ENCODE measurements around the gene SNTB2. TPM values are rescaled to one million over a fixed set of nuclear protein-coding genes. Genes with fewer than 3 reads are reported as not detected.

SNTB2 gene
- total and polyA plus RNA-seq, 2 donors, result 7.2 to 11.2 TPM

GRCh38 chr16:69313469-69313868 is 126.5 kb downstream of the SNTB2 start:
- H3K36me3 ChIP-seq (ENCODE audit: control insufficient read depth in 2 of 2, insufficient read depth in 2 of 2, low read length in 1 of 2), result peaks cover 42 to 43% of the 10 kb centered on the region in 2 donors

GRCh38 chr16:69314534-69314933 is 127.6 kb downstream of the SNTB2 start:
- WGBS, result 98% methylated on average over 11 of the region's 11 CpGs
- Histone ChIP-seq H3K27ac (ENCODE audit: low read depth in 1 of 2, low read length in 1 of 2) (no peak overlapping the region), H3K9me3 (ENCODE audit: control insufficient read depth in 2 of 2, insufficient read depth in 1 of 2, low read length in 1 of 2) (peaks cover 0 to 7% of the 10 kb centered on the region in 2 donors), H3K36me3 (ENCODE audit: control insufficient read depth in 2 of 2, insufficient read depth in 2 of 2, low read length in 1 of 2) (peaks cover 53% of the 10 kb centered on the region in 2 donors), H3K27me3 (ENCODE audit: control insufficient read depth in 2 of 2, insufficient read depth in 1 of 2, low read length in 1 of 2) (no peaks in the 10 kb centered on the region), H3K4me3 (ENCODE audit: low read length in 2 of 2) (no peak overlapping the region), H3K4me1 (ENCODE audit: control insufficient read depth in 2 of 2, insufficient read depth in 2 of 2, low read length in 2 of 2) (peaks cover 8 to 13% of the 10 kb centered on the region in 2 donors)
- no peak for DNase-seq (ENCODE audit: low read depth in 6 of 9, low spot score in 9 of 9)

More at GRCh38 chr16:69313469-69313868, 126.5 kb downstream of the SNTB2 start:
- 96% methylated on average over 5 of the region's 5 CpGs for WGBS
- no peak for DNase-seq (ENCODE audit: low read depth in 6 of 9, low spot score in 9 of 9)
- Histone ChIP-seq H3K4me1 (ENCODE audit: control insufficient read depth in 2 of 2, insufficient read depth in 2 of 2, low read length in 2 of 2) (peaks cover 8 to 13% of the 10 kb centered on the region in 2 donors), H3K4me3 (ENCODE audit: low read length in 2 of 2) (no peak overlapping the region), H3K27me3 (ENCODE audit: control insufficient read depth in 2 of 2, insufficient read depth in 1 of 2, low read length in 1 of 2) (no peaks in the 10 kb centered on the region), H3K9me3 (ENCODE audit: control insufficient read depth in 2 of 2, insufficient read depth in 1 of 2, low read length in 1 of 2) (peaks cover 0 to 7% of the 10 kb centered on the region in 2 donors), H3K27ac (ENCODE audit: low read depth in 1 of 2, low read length in 1 of 2) (no peak overlapping the region)

- H3K27ac ChIP-seq (ENCODE audit: low read depth in 1 of 2, low read length in 1 of 2), result no peak overlapping the region
- no peak overlapping the region for H3K4me3 ChIP-seq (ENCODE audit: low read length in 2 of 2)
- H3K4me1 ChIP-seq (ENCODE audit: control insufficient read depth in 2 of 2, insufficient read depth in 2 of 2, low read length in 2 of 2), result peaks cover 7% of the 10 kb centered on the region in 2 donors
- H3K27me3 ChIP-seq (ENCODE audit: control insufficient read depth in 2 of 2, insufficient read depth in 1 of 2, low read length in 1 of 2), result no peaks in the 10 kb centered on the region
- WGBS, result 97% methylated on average over 30 of the region's 30 CpGs
- DNase-seq (ENCODE audit: low read depth in 6 of 9, low spot score in 9 of 9), result no peak
- H3K36me3 ChIP-seq (ENCODE audit: control insufficient read depth in 2 of 2, insufficient read depth in 2 of 2, low read length in 1 of 2), result peaks cover 64 to 65% of the 10 kb centered on the region in 2 donors
- H3K9me3 ChIP-seq (ENCODE audit: control insufficient read depth in 2 of 2, insufficient read depth in 1 of 2, low read length in 1 of 2), result no peaks in the 10 kb centered on the region
These were observed 128.7 kb downstream of the SNTB2 start for GRCh38 chr16:69315486-69316311.

- H3K9me3 ChIP-seq (ENCODE audit: control insufficient read depth in 2 of 2, insufficient read depth in 1 of 2, low read length in 1 of 2), result no peaks in the 10 kb centered on the region
- no peak for DNase-seq (ENCODE audit: low read depth in 6 of 9, low spot score in 9 of 9)
- no peak overlapping the region for H3K27ac ChIP-seq (ENCODE audit: low read depth in 1 of 2, low read length in 1 of 2)
These were observed 129.7 kb downstream of the SNTB2 start for GRCh38 chr16:69316595-69317034.

GRCh38 chr16:69318177-69318910 is 131.4 kb downstream of the SNTB2 start:
- Histone ChIP-seq H3K36me3 (ENCODE audit: control insufficient read depth in 2 of 2, insufficient read depth in 2 of 2, low read length in 1 of 2) (peaks cover 89 to 91% of the 10 kb centered on the region in 2 donors), H3K4me1 (ENCODE audit: control insufficient read depth in 2 of 2, insufficient read depth in 2 of 2, low read length in 2 of 2) (peaks cover 0 to 2% of the 10 kb centered on the region in 2 donors), H3K27ac (ENCODE audit: low read depth in 1 of 2, low read length in 1 of 2) (no peak overlapping the region), H3K9me3 (ENCODE audit: control insufficient read depth in 2 of 2, insufficient read depth in 1 of 2, low read length in 1 of 2) (no peaks in the 10 kb centered on the region), H3K4me3 (ENCODE audit: low read length in 2 of 2) (no peak overlapping the region), H3K27me3 (ENCODE audit: control insufficient read depth in 2 of 2, insufficient read depth in 1 of 2, low read length in 1 of 2) (no peaks in the 10 kb centered on the region)
- no peak for DNase-seq (ENCODE audit: low read depth in 6 of 9, low spot score in 9 of 9)
- WGBS, result 97% methylated on average over 30 of the region's 30 CpGs

More at GRCh38 chr16:69316595-69317034, 129.7 kb downstream of the SNTB2 start:
- H3K4me1 ChIP-seq (ENCODE audit: control insufficient read depth in 2 of 2, insufficient read depth in 2 of 2, low read length in 2 of 2), result peaks cover 5 to 6% of the 10 kb centered on the region in 2 donors
- H3K4me3 ChIP-seq (ENCODE audit: low read length in 2 of 2), result no peak overlapping the region
- 97% methylated on average over 17 of the region's 17 CpGs for WGBS
- H3K27me3 ChIP-seq (ENCODE audit: control insufficient read depth in 2 of 2, insufficient read depth in 1 of 2, low read length in 1 of 2), result no peaks in the 10 kb centered on the region
- peaks cover 73 to 74% of the 10 kb centered on the region in 2 donors for H3K36me3 ChIP-seq (ENCODE audit: control insufficient read depth in 2 of 2, insufficient read depth in 2 of 2, low read length in 1 of 2)

GRCh38 chr16:69318911-69319289 is 131.9 kb downstream of the SNTB2 start:
- WGBS, result 96% methylated on average over 10 of the region's 10 CpGs

GRCh38 chr16:69319381-69319780 is 132.4 kb downstream of the SNTB2 start:
- Histone ChIP-seq H3K36me3 (ENCODE audit: control insufficient read depth in 2 of 2, insufficient read depth in 2 of 2, low read length in 1 of 2) (peaks cover 91 to 95% of the 10 kb centered on the region in 2 donors), H3K4me1 (ENCODE audit: control insufficient read depth in 2 of 2, insufficient read depth in 2 of 2, low read length in 2 of 2) (peaks cover 0 to 2% of the 10 kb centered on the region in 2 donors), H3K27ac (ENCODE audit: low read depth in 1 of 2, low read length in 1 of 2) (no peak overlapping the region), H3K4me3 (ENCODE audit: low read length in 2 of 2) (no peak overlapping the region), H3K27me3 (ENCODE audit: control insufficient read depth in 2 of 2, insufficient read depth in 1 of 2, low read length in 1 of 2) (no peaks in the 10 kb centered on the region), H3K9me3 (ENCODE audit: control insufficient read depth in 2 of 2, insufficient read depth in 1 of 2, low read length in 1 of 2) (no peaks in the 10 kb centered on the region)
- WGBS, result 98% methylated on average over 9 of the region's 9 CpGs
- DNase-seq (ENCODE audit: low read depth in 6 of 9, low spot score in 9 of 9), result no peak

More at GRCh38 chr16:69318911-69319289, 131.9 kb downstream of the SNTB2 start:
- peaks cover 92 to 94% of the 10 kb centered on the region in 2 donors for H3K36me3 ChIP-seq (ENCODE audit: control insufficient read depth in 2 of 2, insufficient read depth in 2 of 2, low read length in 1 of 2)
- no peak for DNase-seq (ENCODE audit: low read depth in 6 of 9, low spot score in 9 of 9)
- H3K27ac ChIP-seq (ENCODE audit: low read depth in 1 of 2, low read length in 1 of 2), result no peak overlapping the region
- no peaks in the 10 kb centered on the region for H3K4me1 ChIP-seq (ENCODE audit: control insufficient read depth in 2 of 2, insufficient read depth in 2 of 2, low read length in 2 of 2)
- no peaks in the 10 kb centered on the region for H3K27me3 ChIP-seq (ENCODE audit: control insufficient read depth in 2 of 2, insufficient read depth in 1 of 2, low read length in 1 of 2)
- H3K9me3 ChIP-seq (ENCODE audit: control insufficient read depth in 2 of 2, insufficient read depth in 1 of 2, low read length in 1 of 2), result no peaks in the 10 kb centered on the region
- H3K4me3 ChIP-seq (ENCODE audit: low read length in 2 of 2), result no peak overlapping the region

GRCh38 chr16:69319826-69320739 is 133.1 kb downstream of the SNTB2 start:
- 96% methylated on average over 30 of the region's 30 CpGs for WGBS
- H3K4me1 ChIP-seq (ENCODE audit: control insufficient read depth in 2 of 2, insufficient read depth in 2 of 2, low read length in 2 of 2), result peaks cover 0 to 7% of the 10 kb centered on the region in 2 donors
- H3K27me3 ChIP-seq (ENCODE audit: control insufficient read depth in 2 of 2, insufficient read depth in 1 of 2, low read length in 1 of 2), result no peaks in the 10 kb centered on the region
- no peak overlapping the region for H3K4me3 ChIP-seq (ENCODE audit: low read length in 2 of 2)
- H3K9me3 ChIP-seq (ENCODE audit: control insufficient read depth in 2 of 2, insufficient read depth in 1 of 2, low read length in 1 of 2), result no peaks in the 10 kb centered on the region
- H3K27ac ChIP-seq (ENCODE audit: low read depth in 1 of 2, low read length in 1 of 2), result no peak overlapping the region
- no peak for DNase-seq (ENCODE audit: low read depth in 6 of 9, low spot score in 9 of 9)
- peaks cover 91 to 95% of the 10 kb centered on the region in 2 donors for H3K36me3 ChIP-seq (ENCODE audit: control insufficient read depth in 2 of 2, insufficient read depth in 2 of 2, low read length in 1 of 2)

Data from thymus (tissue), 11 donors.